Gastrocnemius medialis (tissue), 4 donors: Measurements from ENCODE around the gene NCOR2. TPM values are rescaled to one million over a fixed set of nuclear protein-coding genes. Genes with fewer than 3 reads are reported as not detected.

Experiments
- ATAC-seq, 2 donors: fragments of 150-250 bp; one replicate each; pipeline ENCODE4 v1.9.1; 2016
- DNase-seq, 2 donors: peaks; one replicate each; pipeline ENCODE4 v3.0.0-alpha.2; 2019
- H3K27ac ChIP-seq, 4 donors: fragments of 200-600 bp; sonication (generic); 1 replicate in 1 of 4; 2 replicates in 3 of 4; pipeline ENCODE4 v1.5.1; 2016 to 2018; ENCODE audit warnings: mild to moderate bottlenecking in 2 of 4, moderate library complexity in 1 of 4
- H3K27me3 ChIP-seq, 3 donors: fragments of 200-600 bp; sonication (generic) in 2 of 3; 1 replicate in 1 of 3; 2 replicates in 2 of 3; pipeline versions ENCODE4 v1.5.1 to v1.6.0; 2016 to 2019; ENCODE audit warnings: mild to moderate bottlenecking in 1 of 3, moderate library complexity in 1 of 3
- H3K36me3 ChIP-seq, 2 donors: fragments of 200-600 bp; sonication (generic) in 1 of 2; one replicate each; pipeline ENCODE4 v1.5.1; 2017 to 2018
- H3K4me1 ChIP-seq, 2 donors: fragments of 200-600 bp; sonication (generic) in 1 of 2; one replicate each; pipeline ENCODE4 v1.5.1; 2016 to 2017; ENCODE audit warnings: mild to moderate bottlenecking in 2 of 2
- H3K4me3 ChIP-seq, 4 donors: fragments of 200-600 bp; sonication (generic) in 3 of 4; 1 replicate in 1 of 4; 2 replicates in 3 of 4; pipeline ENCODE4 v1.5.1; 2016 to 2019; ENCODE audit warnings: mild to moderate bottlenecking in 2 of 4
- H3K9me3 ChIP-seq, 3 donors: fragments of 200-600 bp; sonication (generic) in 2 of 3; 1 replicate in 1 of 3; 2 replicates in 2 of 3; pipeline ENCODE4 v1.5.1; 2016 to 2019
- CTCF ChIP-seq, 5 experiments: fragments of 450-650 bp in 3 of 5; fragments of 200-600 bp in 2 of 5; sonication (generic) in 2 of 5; IDR thresholded peaks in 4 of 5; conservative IDR thresholded peaks in 1 of 5; 1 replicate in 4 of 5; 2 replicates in 1 of 5; pipeline ENCODE4 v1.5.1; 2016 to 2019; ENCODE audit warnings: antibody characterized with exemption in 5 of 5, mild to moderate bottlenecking in 3 of 5, moderate library complexity in 3 of 5
- POLR2A ChIP-seq, 2 donors: fragments of 450-650 bp; IDR thresholded peaks; one replicate each; pipeline ENCODE4 v1.6.1; 2017; ENCODE audit warnings: antibody characterized with exemption in 2 of 2, mild to moderate bottlenecking in 2 of 2, moderate library complexity in 2 of 2
- in situ Hi-C, 4 donors: fragments of 200-750 bp; cut with MboI; loops; one replicate each; pipeline versions ENCODE4 v1.15.0 to v1.8.0; 2017; ENCODE audit warnings: low sequenced_read_pairs in 4 of 4
- intact Hi-C: fragments of 100-400 bp; cut with DNase I; formaldehyde crosslinking; loops from one replicate; pipeline ENCODE4 v1.15.1; 2023; ENCODE audit warnings: low total_unique reads
- total RNA-seq, 4 donors: library from RNA; depleted of rRNA; stranded (reverse); fragments of >200 nt; gene quantifications; one replicate each; pipeline versions ENCODE4 v1.1.0 to v1.2.3, GENCODE V29; 2016

Gene NCOR2
- total RNA-seq, 4 donors from 2014 or later = 37.7 to 123 (median 105) TPM

GRCh38 chr12:124605150-124605882 is 37.9 kb upstream of the NCOR2 start:
- Histone ChIP-seq H3K4me1 (no peaks in the 10 kb centered on the region), H3K9me3 (no peaks in the 10 kb centered on the region), H3K36me3 (no peaks in the 10 kb centered on the region), H3K27me3 (no peaks in the 10 kb centered on the region), H3K27ac (no peak overlapping the region), H3K4me3 (no peak overlapping the region)
- DNase-seq (no peak), ATAC-seq (no peak)
- in situ Hi-C loops = no loop called here
- TF ChIP-seq POLR2A (IDR thresholded peaks at IDR 0.05) = no peak
- no peak for TF ChIP-seq CTCF (IDR thresholded peaks at IDR 0.05 in 4 of 5, conservative IDR thresholded peaks at IDR 0.05 in 1 of 5)
- intact Hi-C loops = no loop called here

- no peak for TF ChIP-seq POLR2A (IDR thresholded peaks at IDR 0.05)
- TF ChIP-seq CTCF (IDR thresholded peaks at IDR 0.05 in 4 of 5, conservative IDR thresholded peaks at IDR 0.05 in 1 of 5) = no peak
- in situ Hi-C loops = no loop called here
- H3K27ac ChIP-seq = no peak overlapping the region
- H3K4me3 ChIP-seq = no peak overlapping the region
- H3K4me1 ChIP-seq = no peaks in the 10 kb centered on the region
- intact Hi-C loops = no loop called here
- ATAC-seq (no peak), DNase-seq (no peak)
- no peaks in the 10 kb centered on the region for H3K9me3 ChIP-seq
- H3K27me3 ChIP-seq = no peaks in the 10 kb centered on the region
- no peaks in the 10 kb centered on the region for H3K36me3 ChIP-seq
These were observed 36.9 kb upstream of the NCOR2 start for GRCh38 chr12:124604264-124604680.

- intact Hi-C loops (no loop called here), in situ Hi-C loops (no loop called here)
- H3K27me3 ChIP-seq = no peaks in the 10 kb centered on the region
- DNase-seq (no peak), ATAC-seq (no peak)
- H3K36me3 ChIP-seq = no peaks in the 10 kb centered on the region
- peak overlapping the region in 1 of 4 donors; percentile 28 for H3K27ac ChIP-seq
- H3K4me1 ChIP-seq = no peaks in the 10 kb centered on the region
- no peaks in the 10 kb centered on the region for H3K9me3 ChIP-seq
- TF ChIP-seq POLR2A (IDR thresholded peaks at IDR 0.05) (no peak), CTCF (IDR thresholded peaks at IDR 0.05 in 4 of 5, conservative IDR thresholded peaks at IDR 0.05 in 1 of 5) (no peak)
- no peak overlapping the region for H3K4me3 ChIP-seq
These were observed 36.4 kb upstream of the NCOR2 start for GRCh38 chr12:124603831-124604251.

- ATAC-seq (peak; percentile 36 to 50), DNase-seq (no peak)
- no peak overlapping the region for H3K27ac ChIP-seq
- TF ChIP-seq POLR2A (IDR thresholded peaks at IDR 0.05) (no peak), CTCF (IDR thresholded peaks at IDR 0.05 in 4 of 5, conservative IDR thresholded peaks at IDR 0.05 in 1 of 5) (no peak)
- intact Hi-C loops = no loop called here
- no peaks in the 10 kb centered on the region for H3K27me3 ChIP-seq
- no peaks in the 10 kb centered on the region for H3K36me3 ChIP-seq
- H3K4me1 ChIP-seq = no peaks in the 10 kb centered on the region
- no peak overlapping the region for H3K4me3 ChIP-seq
- no peaks in the 10 kb centered on the region for H3K9me3 ChIP-seq
- in situ Hi-C loops = no loop called here
These were observed 35.7 kb upstream of the NCOR2 start for GRCh38 chr12:124603100-124603541.
